Measurements from ENCODE around the gene DLGAP1. TPM values are rescaled to one million over a fixed set of nuclear protein-coding genes. Genes with fewer than 3 reads are reported as not detected.

The DLGAP1 gene
- total RNA-seq, 1 donor from 2014 or later = 3.2 TPM

- intact Hi-C loops (cut with DNase I) = no loop called here
- H3K4me3 ChIP-seq = no peak overlapping the region
- TF ChIP-seq CTCF (IDR thresholded peaks at IDR 0.05) (no peak), POLR2AphosphoS5 (IDR thresholded peaks at IDR 0.05; ENCODE audit: insufficient read depth in 1 of 2, low read depth in 1 of 2) (no peak), POLR2A (IDR thresholded peaks at IDR 0.05) (no peak)
- H3K27ac ChIP-seq = no peak overlapping the region
- no peaks in the 10 kb centered on the region for H3K36me3 ChIP-seq
- DNase-seq (ENCODE audit: extremely low spot score in 2 of 2) = no peak
- no peaks in the 10 kb centered on the region for H3K27me3 ChIP-seq
- H3K9me3 ChIP-seq = no peaks in the 10 kb centered on the region
- no peaks in the 10 kb centered on the region for H3K4me1 ChIP-seq
These were observed 672.2 kb downstream of the DLGAP1 start for GRCh38 chr18:3782901-3783300.

- H3K9me3 ChIP-seq = no peaks in the 10 kb centered on the region
- no peak for DNase-seq (ENCODE audit: extremely low spot score in 2 of 2)
- H3K4me3 ChIP-seq = no peak overlapping the region
- no peak overlapping the region for H3K27ac ChIP-seq
- intact Hi-C loops (cut with DNase I) = loop anchor here (10.0 kb wide), 1 partner anchor 227 kb away; no protein-coding TSS in a partner anchor
- TF ChIP-seq CTCF (IDR thresholded peaks at IDR 0.05) (no peak), POLR2AphosphoS5 (IDR thresholded peaks at IDR 0.05; ENCODE audit: insufficient read depth in 1 of 2, low read depth in 1 of 2) (no peak), POLR2A (IDR thresholded peaks at IDR 0.05) (no peak)
- H3K27me3 ChIP-seq = no peaks in the 10 kb centered on the region
- no peaks in the 10 kb centered on the region for H3K36me3 ChIP-seq
- no peaks in the 10 kb centered on the region for H3K4me1 ChIP-seq
These were observed 677.4 kb downstream of the DLGAP1 start for GRCh38 chr18:3777719-3778118.

- H3K9me3 ChIP-seq = no peaks in the 10 kb centered on the region
- H3K4me3 ChIP-seq = no peak overlapping the region
- no peaks in the 10 kb centered on the region for H3K4me1 ChIP-seq
- no peaks in the 10 kb centered on the region for H3K27me3 ChIP-seq
- TF ChIP-seq CTCF (IDR thresholded peaks at IDR 0.05) (no peak), POLR2AphosphoS5 (IDR thresholded peaks at IDR 0.05; ENCODE audit: insufficient read depth in 1 of 2, low read depth in 1 of 2) (no peak), POLR2A (IDR thresholded peaks at IDR 0.05) (no peak)
- no peaks in the 10 kb centered on the region for H3K36me3 ChIP-seq
- no peak for DNase-seq (ENCODE audit: extremely low spot score in 2 of 2)
- intact Hi-C loops (cut with DNase I) = loop anchor here (10.0 kb wide), 1 partner anchor 228 kb away; no protein-coding TSS in a partner anchor
- no peak overlapping the region for H3K27ac ChIP-seq
These were observed 678.0 kb downstream of the DLGAP1 start for GRCh38 chr18:3777122-3777521.

- H3K9me3 ChIP-seq = no peaks in the 10 kb centered on the region
- peaks cover 6% of the 10 kb centered on the region for H3K4me1 ChIP-seq
- H3K36me3 ChIP-seq = no peaks in the 10 kb centered on the region
- no peak for TF ChIP-seq POLR2AphosphoS5 (IDR thresholded peaks at IDR 0.05; ENCODE audit: insufficient read depth in 1 of 2, low read depth in 1 of 2)
- TF ChIP-seq POLR2A (IDR thresholded peaks at IDR 0.05) = no peak
- TF ChIP-seq CTCF (IDR thresholded peaks at IDR 0.05) = no peak
- no peak for DNase-seq (ENCODE audit: extremely low spot score in 2 of 2)
- no peaks in the 10 kb centered on the region for H3K27me3 ChIP-seq
- intact Hi-C loops (cut with DNase I) = loop anchor here (10.0 kb wide), 1 partner anchor 229 kb away; no protein-coding TSS in a partner anchor
- no peak overlapping the region for H3K4me3 ChIP-seq
- no peak overlapping the region for H3K27ac ChIP-seq
These were observed 679.1 kb downstream of the DLGAP1 start for GRCh38 chr18:3775996-3776395.

GRCh38 chr18:3773303-3773702, 681.8 kb downstream of the DLGAP1 start:
- Histone ChIP-seq H3K4me3 (no peak overlapping the region), H3K27me3 (no peaks in the 10 kb centered on the region), H3K9me3 (no peaks in the 10 kb centered on the region), H3K27ac (no peak overlapping the region), H3K36me3 (no peaks in the 10 kb centered on the region), H3K4me1 (peaks cover 6% of the 10 kb centered on the region)
- TF ChIP-seq POLR2A (IDR thresholded peaks at IDR 0.05) (no peak), POLR2AphosphoS5 (IDR thresholded peaks at IDR 0.05; ENCODE audit: insufficient read depth in 1 of 2, low read depth in 1 of 2) (no peak), CTCF (IDR thresholded peaks at IDR 0.05) (no peak)
- intact Hi-C loops (cut with DNase I) = loop anchor here (10.0 kb wide), 1 partner anchor 231 kb away; no protein-coding TSS in a partner anchor
- no peak for DNase-seq (ENCODE audit: extremely low spot score in 2 of 2)
